Immature natural killer cell (primary cell): ENCODE data around the gene TMEM121. TPM values are rescaled to one million over a fixed set of nuclear protein-coding genes. Genes with fewer than 3 reads are reported as not detected.
A peak's percentile ranks its signal among the peaks of the same experiment; 100 is the strongest.

Source experiments
- DNase-seq, 3 donors: peaks; one replicate each; pipeline ENCODE4 v3.0.0; 2022; ENCODE audit warnings: mixed read lengths in 1 of 3
- H3K27ac Mint-ChIP-seq, 6 donors: one replicate each; pipeline ENCODE4 v1.8.0; 2020; ENCODE audit warnings: mixed read lengths in 6 of 6, mild to moderate bottlenecking in 5 of 6, inconsistent platforms in 4 of 6, moderate library complexity in 3 of 6
- H3K27me3 Mint-ChIP-seq, 3 donors: one replicate each; pipeline ENCODE4 v1.8.0; 2020 to 2021; ENCODE audit warnings: low read depth in 3 of 3, mild to moderate bottlenecking in 3 of 3, mixed read lengths in 3 of 3, moderate library complexity in 3 of 3, inconsistent platforms in 1 of 3
- H3K36me3 Mint-ChIP-seq, 3 donors: one replicate each; pipeline ENCODE4 v1.8.0; 2020; ENCODE audit warnings: mixed read lengths in 3 of 3, inconsistent platforms in 2 of 3, mild to moderate bottlenecking in 2 of 3
- H3K4me1 Mint-ChIP-seq, 2 donors: one replicate each; pipeline ENCODE4 v1.8.0; 2020; ENCODE audit warnings: inconsistent platforms in 2 of 2, mild to moderate bottlenecking in 2 of 2, mixed read lengths in 2 of 2, moderate library complexity in 1 of 2
- H3K4me3 Mint-ChIP-seq, 5 donors: one replicate each; pipeline ENCODE4 v1.8.0; 2020; ENCODE audit warnings: mild to moderate bottlenecking in 5 of 5, mixed read lengths in 5 of 5, inconsistent platforms in 3 of 5, moderate library complexity in 3 of 5
- H3K9me3 Mint-ChIP-seq, 6 donors: one replicate each; pipeline ENCODE4 v1.8.0; 2020; ENCODE audit warnings: mild to moderate bottlenecking in 6 of 6, mixed read lengths in 6 of 6, inconsistent platforms in 4 of 6, moderate library complexity in 3 of 6
- polyA plus RNA-seq, 3 donors: library from polyadenylated mRNA; unstranded; fragments of 300-500 nt; fragmentation: Illumina TruSeq; gene quantifications; one replicate each; pipeline ENCODE4 v1.2.3, GENCODE V29; 2021

The TMEM121 gene
- polyA plus RNA-seq, 3 donors from 2014 or later = 1.1 to 1.4 TPM; not detected in 1

GRCh38 chr14:105517096-105517495 lies 9.3 kb upstream of the TMEM121 start:
- H3K27ac Mint-ChIP-seq = no peak overlapping the region
- DNase-seq = no peak
- H3K27me3 Mint-ChIP-seq = peaks cover 2 to 17% (median 3%) of the 10 kb centered on the region in 3 donors
- H3K36me3 Mint-ChIP-seq = no peaks in the 10 kb centered on the region
- no peak overlapping the region for H3K4me3 Mint-ChIP-seq
- H3K4me1 Mint-ChIP-seq = no peaks in the 10 kb centered on the region
- H3K9me3 Mint-ChIP-seq = no peaks in the 10 kb centered on the region

DNA sequence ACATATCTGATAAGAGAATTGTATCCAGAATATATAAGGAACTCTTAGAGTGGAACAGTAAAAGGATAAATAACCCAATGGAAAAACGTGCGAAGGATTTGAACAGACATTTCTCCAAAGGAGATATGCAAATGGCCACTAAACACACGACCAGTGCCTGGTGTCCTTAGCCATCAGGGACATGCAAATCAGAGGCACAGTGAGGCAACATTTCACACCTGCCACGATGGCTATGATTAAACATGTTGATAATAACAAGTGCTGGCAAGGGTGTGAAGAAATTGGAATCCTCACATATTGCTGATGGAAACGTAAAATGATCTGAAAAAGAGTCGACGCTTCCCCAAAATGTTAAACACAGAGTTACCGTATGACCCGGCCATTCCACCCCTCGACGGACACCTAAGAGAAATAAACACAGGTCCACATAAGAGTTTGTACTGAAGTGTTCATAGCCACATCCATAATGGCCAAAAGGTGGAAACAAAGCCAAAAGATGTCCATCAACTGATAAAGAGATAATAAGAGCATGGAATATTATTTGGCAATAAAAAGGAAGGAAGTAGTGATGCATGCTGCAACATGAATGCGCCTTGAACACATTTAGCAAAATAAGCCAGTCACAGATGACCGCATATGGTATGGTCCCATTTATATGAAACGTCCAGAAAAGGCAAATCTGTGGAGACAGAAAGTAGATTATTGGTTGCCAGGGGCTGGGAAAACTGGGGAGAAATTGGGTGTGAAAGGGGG lies 6.3 kb upstream of the TMEM121 start:
- Mint-ChIP-seq H3K27ac (no peak overlapping the region), H3K4me3 (no peak overlapping the region), H3K27me3 (peaks cover 4 to 18% (median 5%) of the 10 kb centered on the region in 3 donors), H3K4me1 (no peaks in the 10 kb centered on the region), H3K9me3 (no peaks in the 10 kb centered on the region), H3K36me3 (no peaks in the 10 kb centered on the region)
- DNase-seq = no peak

DNA sequence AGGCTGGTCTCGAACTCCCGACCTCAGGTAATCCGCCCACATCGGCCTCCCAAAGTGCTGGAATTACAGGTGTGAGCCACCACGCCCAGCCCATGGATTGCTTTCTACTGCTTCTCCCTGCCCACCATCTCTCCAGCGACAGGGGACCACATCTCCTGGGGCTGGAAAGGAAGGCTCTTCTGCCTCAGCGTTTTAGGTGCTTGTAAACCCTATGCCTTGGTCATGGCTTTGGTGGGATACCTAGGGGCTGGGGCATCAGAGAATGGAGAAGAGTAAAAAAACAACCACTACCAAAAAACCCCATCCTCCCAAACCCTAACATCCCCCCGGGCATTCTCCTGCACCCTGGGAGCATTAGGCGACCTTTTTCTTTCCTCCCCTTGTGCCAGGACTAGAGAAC lies 1.1 kb upstream of the TMEM121 start:
- Mint-ChIP-seq H3K36me3 (no peaks in the 10 kb centered on the region), H3K9me3 (no peaks in the 10 kb centered on the region), H3K27ac (no peak overlapping the region), H3K4me3 (peak overlapping the region in 3 of 5 donors; percentile 54 to 72 (median 69)), H3K4me1 (peaks cover 6 to 13% of the 10 kb centered on the region in 2 donors), H3K27me3 (peaks cover 9 to 20% (median 13%) of the 10 kb centered on the region in 3 donors)
- DNase-seq = no peak

- H3K4me3 Mint-ChIP-seq = peak overlapping the region; percentile 54 to 78 (median 72)
- H3K4me1 Mint-ChIP-seq = peaks cover 6 to 13% of the 10 kb centered on the region in 2 donors
- H3K36me3 Mint-ChIP-seq = no peaks in the 10 kb centered on the region
- no peaks in the 10 kb centered on the region for H3K9me3 Mint-ChIP-seq
- peak in 1 of 3 donors; percentile 10 for DNase-seq
- H3K27me3 Mint-ChIP-seq = peaks cover 9 to 16% (median 13%) of the 10 kb centered on the region in 3 donors
- no peak overlapping the region for H3K27ac Mint-ChIP-seq
Measured at GRCh38 chr14:105526776-105527380, 495 bp downstream of the TMEM121 start.

GRCh38 chr14:105527381-105527825 lies 1.0 kb downstream of the TMEM121 start:
- H3K9me3 Mint-ChIP-seq = no peaks in the 10 kb centered on the region
- no peak for DNase-seq
- H3K4me1 Mint-ChIP-seq = peaks cover 6 to 13% of the 10 kb centered on the region in 2 donors
- peak overlapping the region; percentile 54 to 78 (median 72) for H3K4me3 Mint-ChIP-seq
- H3K36me3 Mint-ChIP-seq = no peaks in the 10 kb centered on the region
- H3K27ac Mint-ChIP-seq = peak overlapping the region in 1 of 6 donors; percentile 22
- H3K27me3 Mint-ChIP-seq = peaks cover 9 to 13% (median 12%) of the 10 kb centered on the region in 3 donors

- Mint-ChIP-seq H3K36me3 (no peaks in the 10 kb centered on the region), H3K9me3 (no peaks in the 10 kb centered on the region), H3K27ac (no peak overlapping the region), H3K4me1 (peaks cover 6 to 13% of the 10 kb centered on the region in 2 donors), H3K4me3 (peak overlapping the region; percentile 42 to 74 (median 62)), H3K27me3 (peaks cover 11 to 13% (median 11%) of the 10 kb centered on the region in 3 donors)
- DNase-seq = peak; percentile 76 to 80 (median 77)
Measured at GRCh38 chr14:105527826-105528585, 1.6 kb downstream of the TMEM121 start.

DNA sequence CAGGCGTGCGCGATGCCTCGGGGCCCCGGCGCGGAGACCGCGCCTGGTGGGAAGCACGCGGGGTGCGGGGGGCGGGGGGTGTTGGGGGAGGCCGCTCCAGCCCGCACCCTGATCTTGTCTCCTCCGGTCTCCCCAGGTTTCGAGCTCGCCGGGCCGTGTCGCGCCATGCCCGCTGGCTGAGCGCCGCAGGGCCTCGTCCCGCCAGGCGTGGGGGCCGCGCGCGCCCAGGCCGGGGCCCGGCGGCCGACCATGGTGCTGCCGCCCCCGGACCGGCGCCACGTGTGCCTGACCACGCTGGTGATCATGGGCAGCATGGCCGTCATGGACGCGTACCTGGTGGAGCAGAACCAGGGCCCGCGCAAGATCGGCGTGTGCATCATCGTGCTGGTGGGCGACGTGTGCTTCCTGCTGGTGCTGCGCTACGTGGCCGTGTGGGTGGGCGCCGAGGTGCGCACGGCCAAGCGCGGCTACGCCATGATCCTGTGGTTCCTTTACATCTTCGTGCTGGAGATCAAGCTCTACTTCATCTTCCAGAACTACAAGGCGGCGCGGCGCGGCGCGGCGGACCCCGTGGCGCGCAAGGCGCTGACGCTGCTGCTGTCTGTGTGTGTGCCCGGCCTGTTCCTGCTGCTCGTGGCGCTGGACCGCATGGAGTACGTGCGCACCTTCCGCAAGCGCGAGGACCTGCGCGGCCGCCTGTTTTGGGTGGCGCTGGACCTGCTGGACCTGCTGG lies 2.4 kb downstream of the TMEM121 start:
- peak overlapping the region in 1 of 6 donors; percentile 60 for H3K27ac Mint-ChIP-seq
- DNase-seq = no peak

DNA sequence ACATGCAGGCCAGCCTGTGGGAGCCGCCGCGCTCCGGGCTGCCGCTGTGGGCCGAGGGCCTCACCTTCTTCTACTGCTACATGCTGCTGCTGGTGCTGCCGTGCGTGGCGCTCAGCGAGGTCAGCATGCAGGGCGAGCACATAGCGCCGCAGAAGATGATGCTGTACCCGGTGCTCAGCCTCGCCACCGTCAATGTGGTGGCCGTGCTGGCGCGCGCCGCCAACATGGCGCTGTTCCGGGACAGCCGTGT lies 2.9 kb downstream of the TMEM121 start:
- H3K4me1 Mint-ChIP-seq = peaks cover 6 to 13% of the 10 kb centered on the region in 2 donors
- H3K9me3 Mint-ChIP-seq = no peaks in the 10 kb centered on the region
- peaks cover 6 to 13% (median 10%) of the 10 kb centered on the region in 3 donors for H3K27me3 Mint-ChIP-seq
- H3K4me3 Mint-ChIP-seq = peak overlapping the region; percentile 69 to 82 (median 74)
- no peak for DNase-seq
- no peaks in the 10 kb centered on the region for H3K36me3 Mint-ChIP-seq
- H3K27ac Mint-ChIP-seq = peak overlapping the region in 1 of 6 donors; percentile 60

More for the DNA sequence above, 2.4 kb downstream of the TMEM121 start:
- Mint-ChIP-seq H3K36me3 (no peaks in the 10 kb centered on the region), H3K27me3 (peaks cover 7 to 13% (median 10%) of the 10 kb centered on the region in 3 donors), H3K9me3 (no peaks in the 10 kb centered on the region), H3K4me3 (peak overlapping the region; percentile 69 to 82 (median 74)), H3K4me1 (peaks cover 6 to 13% of the 10 kb centered on the region in 2 donors)

DNA sequence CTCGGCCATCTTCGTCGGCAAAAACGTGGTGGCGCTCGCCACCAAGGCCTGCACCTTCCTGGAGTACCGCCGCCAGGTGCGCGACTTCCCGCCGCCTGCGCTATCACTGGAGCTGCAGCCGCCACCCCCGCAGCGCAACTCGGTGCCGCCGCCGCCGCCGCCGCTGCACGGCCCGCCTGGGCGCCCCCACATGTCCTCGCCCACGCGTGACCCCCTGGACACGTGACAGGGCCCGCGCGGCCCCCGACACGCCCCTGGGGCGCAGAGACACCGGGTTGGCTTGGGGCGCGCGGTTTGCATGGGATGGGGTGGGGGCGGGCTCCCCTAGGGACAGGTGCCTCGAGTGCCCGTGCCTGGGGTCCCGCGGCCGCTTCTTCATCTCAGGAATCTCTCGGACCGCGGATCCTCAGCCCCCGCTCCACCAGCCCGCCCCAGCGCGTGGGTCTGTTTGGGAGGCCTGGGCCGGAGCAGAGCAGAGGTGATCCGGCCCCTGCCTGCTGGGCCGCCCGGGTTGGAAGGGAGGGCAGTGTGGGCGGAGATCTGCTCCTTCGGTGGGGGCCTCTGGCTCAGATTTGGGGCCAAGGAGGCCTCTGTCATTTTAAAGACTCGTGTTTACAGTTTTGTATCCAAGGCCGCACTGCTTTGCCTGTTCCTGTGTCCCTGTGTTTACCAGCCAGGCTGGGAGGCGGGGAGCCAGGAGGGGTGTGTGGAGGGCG lies 3.3 kb downstream of the TMEM121 start:
- Mint-ChIP-seq H3K36me3 (no peaks in the 10 kb centered on the region), H3K4me1 (peaks cover 6 to 13% of the 10 kb centered on the region in 2 donors), H3K27me3 (peaks cover 6 to 13% (median 7%) of the 10 kb centered on the region in 3 donors), H3K27ac (no peak overlapping the region), H3K4me3 (peak overlapping the region; percentile 69 to 82 (median 74)), H3K9me3 (no peaks in the 10 kb centered on the region)
- peak in 1 of 3 donors; percentile 10 for DNase-seq

- no peaks in the 10 kb centered on the region for H3K9me3 Mint-ChIP-seq
- DNase-seq = no peak
- H3K4me3 Mint-ChIP-seq = peak overlapping the region; percentile 29 to 57 (median 48)
- H3K4me1 Mint-ChIP-seq = peaks cover 6 to 13% of the 10 kb centered on the region in 2 donors
- H3K36me3 Mint-ChIP-seq = no peaks in the 10 kb centered on the region
- no peak overlapping the region for H3K27ac Mint-ChIP-seq
- peaks cover 5 to 13% (median 6%) of the 10 kb centered on the region in 3 donors for H3K27me3 Mint-ChIP-seq
Measured at GRCh38 chr14:105530285-105531087, 4.1 kb downstream of the TMEM121 start.

DNA sequence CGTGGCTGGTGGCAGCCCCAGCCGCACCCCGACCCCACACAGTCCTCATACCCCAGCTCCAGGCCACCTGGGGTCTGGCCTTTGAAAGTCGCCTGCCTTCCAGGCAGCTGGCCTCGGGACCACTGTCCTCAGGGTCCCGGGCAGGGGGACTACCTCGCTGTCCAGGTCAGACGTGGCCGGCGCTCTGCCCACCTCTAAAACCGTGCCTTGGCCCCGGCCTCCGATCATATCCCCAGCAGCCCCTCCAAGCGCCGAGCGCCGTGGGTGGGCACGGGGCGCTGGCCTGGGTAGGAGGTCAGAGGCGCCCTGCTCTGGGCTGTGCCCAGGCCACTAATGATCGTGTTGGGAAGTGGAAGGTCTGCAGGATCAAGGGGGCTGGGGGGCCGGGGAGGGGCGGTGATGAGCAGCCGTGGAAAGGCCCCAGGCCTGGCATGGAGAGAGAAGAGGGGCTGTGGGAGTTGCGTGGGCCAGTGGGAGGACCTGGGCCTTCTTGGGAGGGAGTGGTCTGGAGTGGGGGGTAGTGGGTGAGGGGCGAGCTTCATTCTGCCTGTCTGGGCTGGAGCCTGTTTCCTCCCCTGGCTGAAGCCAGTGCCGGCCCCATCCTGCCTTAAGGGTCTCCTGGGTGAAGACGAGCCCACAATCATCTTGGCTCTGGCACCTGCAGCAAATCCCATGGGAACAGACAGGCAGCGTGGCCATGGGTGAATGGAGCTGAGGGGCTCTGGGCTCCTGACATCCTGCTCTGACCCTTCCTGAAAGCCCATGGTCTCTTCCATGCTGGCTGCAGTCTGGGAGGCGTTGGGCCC lies 4.9 kb downstream of the TMEM121 start:
- Mint-ChIP-seq H3K9me3 (no peaks in the 10 kb centered on the region), H3K36me3 (no peaks in the 10 kb centered on the region), H3K4me3 (no peak overlapping the region), H3K4me1 (peaks cover 6 to 11% of the 10 kb centered on the region in 2 donors), H3K27ac (no peak overlapping the region), H3K27me3 (peaks cover 2 to 10% (median 6%) of the 10 kb centered on the region in 3 donors)
- no peak for DNase-seq
